ENCODE data around the gene FZD7.

FZD7 gene

DNA sequence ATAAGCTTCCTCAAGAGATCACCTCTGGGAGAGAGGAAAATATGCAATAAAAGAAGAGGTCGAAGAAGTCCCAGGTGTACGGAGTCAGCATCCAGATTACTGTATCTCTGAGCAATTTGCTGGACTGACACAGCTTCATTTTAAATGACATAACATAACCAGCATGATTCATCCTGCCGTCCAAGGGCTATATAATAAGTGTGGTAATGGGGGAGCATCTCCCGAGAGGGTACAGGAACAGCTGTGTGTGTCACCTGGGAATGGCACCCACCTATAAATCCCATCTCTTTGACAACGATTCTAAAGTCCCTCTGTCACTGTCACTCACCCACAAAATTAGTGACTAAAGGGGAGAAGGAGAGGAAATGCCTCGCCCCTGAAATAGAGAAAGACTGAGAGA is 19.3 kb upstream of the FZD7 start:
- DNase-seq (ENCODE audit: low spot score) = peak; percentile 31

DNA sequence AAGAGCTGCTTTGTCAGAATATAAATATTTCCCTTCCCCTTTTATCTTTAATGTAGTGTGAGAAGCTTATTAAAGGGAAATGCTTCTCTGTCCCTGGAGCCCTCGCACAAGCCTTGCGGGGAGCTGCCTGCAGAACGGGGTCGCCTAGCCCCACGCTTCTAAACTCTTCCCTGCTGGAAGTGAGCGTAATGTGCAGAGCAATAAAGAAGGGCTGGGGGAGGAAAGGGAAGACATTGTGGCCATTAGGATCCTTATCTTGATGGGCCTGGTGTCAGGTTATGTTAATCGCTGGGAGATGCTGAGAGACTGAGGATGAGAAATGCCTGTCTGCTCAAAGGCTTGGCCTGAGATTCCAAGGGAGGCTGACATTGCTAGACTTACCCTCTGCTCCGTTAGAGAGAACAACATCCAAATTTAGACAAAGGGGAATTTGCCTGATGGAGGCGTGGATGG is 18.9 kb upstream of the FZD7 start:
- no peak for DNase-seq (ENCODE audit: low spot score)

DNA sequence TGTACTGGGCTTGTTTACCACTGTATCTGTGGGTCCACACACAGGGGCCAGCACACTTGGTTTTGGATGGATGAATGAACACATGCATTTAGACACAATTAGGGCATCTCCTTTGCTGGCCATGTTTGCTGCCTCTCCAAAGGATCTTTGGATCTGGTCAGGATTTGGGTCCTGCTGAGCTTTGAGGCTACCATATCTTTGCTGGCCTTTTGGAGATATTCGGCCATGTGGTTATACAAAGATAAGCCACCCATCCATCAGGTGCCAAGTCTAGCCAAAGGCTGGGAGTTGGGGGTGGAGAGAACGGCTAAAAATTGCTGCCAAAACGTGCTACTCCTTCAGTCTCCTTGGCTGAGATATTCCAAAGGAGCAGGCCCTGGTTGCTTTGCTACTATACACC is 18.2 kb upstream of the FZD7 start:
- DNase-seq (ENCODE audit: low spot score) = no peak

DNA sequence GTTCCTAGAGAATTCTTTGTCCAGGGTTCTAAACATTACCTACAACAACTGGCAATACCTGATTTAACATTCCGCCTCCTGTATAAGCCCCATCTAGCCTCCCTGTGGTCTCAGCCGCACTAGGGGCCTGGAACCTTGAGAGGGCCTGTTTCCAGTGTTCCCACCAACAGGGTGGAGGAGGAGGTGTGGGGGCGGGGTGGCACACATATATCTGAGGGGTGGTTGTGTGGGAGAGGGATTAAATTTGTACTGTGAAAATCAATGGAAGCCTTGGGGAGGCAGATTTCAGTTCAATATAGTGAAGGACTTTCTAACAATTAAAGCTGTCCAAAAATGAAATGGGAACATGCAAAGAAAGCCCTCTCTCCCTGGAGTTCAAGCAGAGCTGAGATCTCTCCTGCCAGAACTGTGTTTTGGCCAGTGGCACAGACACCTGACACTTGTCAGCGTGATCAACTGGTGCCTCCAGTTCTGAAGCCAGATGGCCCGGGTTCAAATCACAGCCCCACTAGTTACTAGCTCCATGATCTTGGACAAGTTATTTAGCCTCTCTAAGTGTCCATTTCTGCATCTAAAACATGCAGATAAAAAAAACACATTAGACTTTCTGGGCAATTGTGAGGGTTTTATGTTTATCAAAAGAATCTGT is 17.0 kb upstream of the FZD7 start:
- no peak for DNase-seq (ENCODE audit: low spot score)

DNA sequence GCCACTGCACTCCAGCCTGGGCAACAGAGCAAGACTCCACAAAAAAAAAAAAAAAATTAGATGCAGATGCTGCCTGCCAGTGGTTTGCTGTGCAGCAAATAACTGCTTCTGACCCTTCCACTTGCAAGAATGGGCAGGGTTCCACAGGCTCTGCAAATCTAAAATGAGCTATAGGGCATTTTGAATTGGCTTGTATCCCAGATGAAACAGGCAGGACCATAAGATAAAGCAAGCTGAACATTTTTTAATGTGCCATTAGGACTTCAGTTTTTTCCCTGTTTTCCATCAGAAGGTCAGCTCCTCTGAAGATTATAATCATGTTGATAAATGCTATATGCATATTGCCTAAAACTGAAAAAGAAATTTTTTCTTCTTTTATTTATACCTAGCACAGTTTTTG is 15.7 kb upstream of the FZD7 start:
- no peak for DNase-seq (ENCODE audit: low spot score)

DNA sequence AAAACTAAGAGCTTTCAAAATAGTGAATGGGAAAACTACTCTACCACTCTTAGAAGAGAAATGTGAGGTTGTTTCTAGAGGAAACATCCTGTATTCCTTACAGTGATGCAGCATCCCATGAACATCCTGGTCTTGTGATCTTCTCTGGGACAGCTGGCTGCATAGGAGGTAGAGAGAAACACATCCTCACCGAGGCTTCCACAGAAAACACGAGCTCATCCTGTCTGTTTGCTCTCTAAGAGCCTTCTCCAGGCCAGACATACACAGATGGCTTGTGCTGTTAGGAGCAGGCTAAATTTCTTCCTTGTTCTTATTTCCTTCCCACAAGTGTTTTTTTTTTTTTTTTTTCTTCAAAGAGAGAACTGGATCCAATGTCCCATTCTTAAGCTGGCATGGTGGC is 14.7 kb upstream of the FZD7 start:
- no peak for DNase-seq (ENCODE audit: low spot score)

DNA sequence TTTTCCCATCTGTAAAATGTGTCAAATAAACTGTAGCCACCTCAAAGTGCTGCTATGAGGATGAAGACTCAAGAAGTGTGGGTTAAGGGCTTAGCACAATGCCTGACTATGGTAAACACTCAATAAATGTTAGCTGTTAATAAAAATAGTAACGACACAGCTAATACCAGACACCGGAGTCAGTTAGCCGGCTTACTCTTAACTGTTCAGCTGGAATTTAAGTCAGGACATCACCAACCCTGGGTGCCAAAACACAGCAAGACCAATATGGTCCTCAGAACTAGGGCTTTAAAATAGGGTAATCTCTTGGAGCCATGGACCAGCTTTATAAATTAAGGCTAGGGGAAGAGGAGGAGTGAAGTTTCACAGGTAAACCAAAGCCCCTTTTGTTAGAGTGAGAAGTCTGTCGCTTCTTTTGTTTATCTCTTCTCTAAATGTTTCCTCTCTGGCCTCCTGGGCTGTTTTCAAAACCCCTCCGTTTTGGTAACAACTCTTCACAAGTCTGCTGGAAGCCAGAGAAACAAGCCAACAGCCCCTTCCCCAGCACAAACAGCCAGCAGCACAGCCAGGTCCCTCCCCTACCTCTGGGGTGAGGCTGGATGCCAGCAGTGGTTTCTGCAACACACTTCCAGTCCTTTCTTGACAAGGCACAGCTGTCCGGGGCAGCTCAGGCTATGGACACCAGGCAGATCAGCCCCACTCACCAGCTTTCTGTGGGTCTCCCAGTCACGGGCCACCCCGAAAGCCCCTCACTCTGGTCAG is 13.8 kb upstream of the FZD7 start:
- DNase-seq (ENCODE audit: low spot score) = no peak

DNA sequence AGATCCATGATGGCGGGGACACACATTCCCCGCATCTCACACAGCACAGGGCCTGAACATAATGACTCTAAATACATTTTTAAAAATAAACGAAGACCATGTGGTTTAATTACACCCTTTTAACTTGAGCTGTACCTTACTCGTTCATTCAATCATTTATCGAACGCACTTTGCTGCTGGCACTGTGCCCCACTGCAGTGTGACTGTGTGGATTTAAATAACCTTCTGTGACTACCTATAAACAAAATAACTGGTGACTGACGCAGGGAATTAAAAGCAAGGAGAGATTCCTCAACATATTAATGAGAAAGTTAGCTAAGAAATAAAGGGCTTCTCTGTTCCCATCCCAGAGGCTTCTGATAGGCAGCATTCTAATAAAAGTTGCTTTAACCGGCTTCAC is 10.9 kb upstream of the FZD7 start:
- no peak for DNase-seq (ENCODE audit: low spot score)

DNA sequence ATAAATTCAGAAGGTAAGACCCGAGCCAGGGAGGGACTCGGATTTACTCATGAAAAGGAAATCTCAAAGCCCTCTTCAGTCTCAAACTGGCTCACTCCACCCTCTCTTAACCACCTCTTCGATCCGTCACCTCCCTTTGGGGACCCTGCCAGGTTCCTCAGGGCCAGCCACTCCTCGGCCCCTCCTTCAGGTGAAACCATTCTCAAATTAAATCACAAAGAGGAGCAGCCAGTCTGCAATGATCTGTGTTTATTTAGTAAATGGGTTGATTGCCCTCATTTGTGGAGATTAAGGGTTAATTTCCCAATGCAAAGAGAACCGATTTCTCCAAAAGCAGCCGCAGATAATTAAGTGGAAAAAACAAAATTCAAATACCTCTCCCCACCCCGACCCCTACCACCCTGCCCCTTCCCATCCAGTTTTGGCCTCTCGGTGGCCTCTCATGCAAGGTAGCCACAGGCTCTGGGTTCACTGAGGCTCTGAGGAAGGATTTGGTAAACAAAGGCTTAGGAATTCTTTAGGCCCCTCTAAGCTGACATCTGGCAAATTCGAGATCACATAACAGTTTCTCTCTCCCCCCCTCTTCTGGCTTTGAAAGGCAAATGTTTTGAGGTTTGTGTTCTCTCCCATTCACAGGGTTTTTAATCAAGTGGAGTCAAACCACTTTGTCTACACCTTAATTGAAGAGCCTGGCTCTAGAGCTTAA is 10.3 kb upstream of the FZD7 start:
- no peak for DNase-seq (ENCODE audit: low spot score)

DNA sequence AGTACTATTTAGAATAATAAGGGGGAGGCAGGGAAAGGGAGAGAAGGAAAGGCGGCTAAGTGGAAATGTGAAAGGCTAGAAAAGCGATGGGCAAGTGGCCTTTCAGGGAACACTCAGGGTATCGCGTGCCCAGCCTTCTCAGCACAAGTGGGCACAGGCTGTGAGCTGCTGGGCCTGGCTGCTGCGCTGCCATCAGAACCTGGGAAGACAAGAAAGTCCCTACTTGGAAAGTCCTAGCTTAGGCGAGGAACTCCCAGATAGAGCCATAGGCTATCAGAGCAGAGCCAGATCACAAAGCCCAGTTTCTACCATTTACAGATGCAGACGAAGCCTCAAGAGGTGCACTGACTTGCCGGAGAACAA is 9.8 kb upstream of the FZD7 start:
- DNase-seq (ENCODE audit: low spot score) = no peak

DNA sequence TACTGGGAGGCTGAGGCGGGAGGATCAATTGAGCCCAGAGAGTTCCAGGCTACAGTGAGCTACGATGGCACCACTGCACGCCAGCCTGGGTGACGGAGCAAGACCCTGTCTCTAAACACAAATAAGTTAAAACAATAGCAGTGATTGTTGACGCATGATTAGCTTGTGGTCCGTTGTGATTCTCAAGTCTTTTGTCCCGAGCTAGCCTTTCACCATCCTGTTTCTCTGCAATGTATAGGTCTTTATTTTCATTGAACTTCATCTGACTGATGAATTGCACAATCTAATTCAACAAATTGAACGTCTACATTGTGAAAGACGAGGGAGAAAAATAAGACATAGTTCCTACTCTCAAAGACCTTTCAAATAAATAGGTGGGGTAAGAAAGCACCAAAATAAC is 8.8 kb upstream of the FZD7 start:
- DNase-seq (ENCODE audit: low spot score) = no peak

DNA sequence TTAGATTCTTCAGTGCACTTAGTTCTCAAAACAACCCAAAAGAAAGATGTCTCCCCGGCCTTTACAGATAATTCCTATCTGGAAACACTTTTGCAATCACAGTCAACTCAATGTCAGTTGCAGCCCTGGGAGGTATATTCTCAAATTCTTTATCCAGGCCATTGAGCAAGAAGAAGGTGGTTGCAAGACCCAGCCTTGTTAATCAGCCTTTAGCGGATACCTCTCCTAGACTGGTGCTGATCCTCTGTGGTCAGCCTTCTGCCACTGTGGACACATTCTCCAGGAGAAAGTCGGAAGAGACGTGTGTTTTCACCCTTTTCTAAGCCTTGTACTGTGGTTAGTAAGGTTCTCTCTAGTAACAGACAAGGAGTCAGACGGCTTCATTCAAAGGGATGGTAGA is 7.8 kb upstream of the FZD7 start:
- DNase-seq (ENCODE audit: low spot score) = no peak

DNA sequence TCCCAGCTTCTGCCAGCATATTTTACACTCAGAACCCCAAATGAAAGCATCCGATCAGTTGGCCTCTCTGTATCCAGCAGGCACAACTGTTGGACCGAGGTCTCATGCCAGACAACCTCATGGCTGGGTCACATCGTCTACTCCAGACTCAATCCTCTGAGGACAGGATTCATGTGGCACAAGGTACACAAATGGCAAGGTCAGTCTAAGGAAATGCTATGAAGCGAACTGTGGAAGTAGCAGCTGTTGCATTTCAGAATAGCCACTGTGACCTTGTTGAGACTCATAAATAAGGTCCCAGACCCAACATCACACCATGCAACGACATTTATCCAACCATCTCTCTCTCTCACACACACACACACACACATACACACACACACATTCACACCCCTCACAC is 7.1 kb upstream of the FZD7 start:
- no peak for DNase-seq (ENCODE audit: low spot score)

DNA sequence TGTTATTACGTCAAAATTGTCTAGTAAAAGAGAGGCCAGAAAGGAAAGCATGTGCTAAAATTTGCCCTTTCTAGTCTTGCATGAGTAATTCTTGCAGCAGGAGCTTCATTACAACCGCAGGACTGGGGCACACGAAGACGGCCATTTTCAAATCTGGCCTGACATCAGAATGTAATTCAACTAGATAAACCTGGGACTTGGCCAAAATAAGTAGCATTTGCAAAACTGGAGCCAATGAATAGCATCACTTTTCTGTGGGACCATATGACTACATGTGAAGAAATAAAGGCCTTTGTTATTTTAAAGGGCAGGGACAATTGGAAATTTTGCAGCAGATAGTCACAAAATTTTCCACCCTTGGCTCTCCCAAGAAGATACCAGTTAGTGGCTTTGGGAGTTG is 3.0 kb upstream of the FZD7 start:
- no peak for DNase-seq (ENCODE audit: low spot score)

DNA sequence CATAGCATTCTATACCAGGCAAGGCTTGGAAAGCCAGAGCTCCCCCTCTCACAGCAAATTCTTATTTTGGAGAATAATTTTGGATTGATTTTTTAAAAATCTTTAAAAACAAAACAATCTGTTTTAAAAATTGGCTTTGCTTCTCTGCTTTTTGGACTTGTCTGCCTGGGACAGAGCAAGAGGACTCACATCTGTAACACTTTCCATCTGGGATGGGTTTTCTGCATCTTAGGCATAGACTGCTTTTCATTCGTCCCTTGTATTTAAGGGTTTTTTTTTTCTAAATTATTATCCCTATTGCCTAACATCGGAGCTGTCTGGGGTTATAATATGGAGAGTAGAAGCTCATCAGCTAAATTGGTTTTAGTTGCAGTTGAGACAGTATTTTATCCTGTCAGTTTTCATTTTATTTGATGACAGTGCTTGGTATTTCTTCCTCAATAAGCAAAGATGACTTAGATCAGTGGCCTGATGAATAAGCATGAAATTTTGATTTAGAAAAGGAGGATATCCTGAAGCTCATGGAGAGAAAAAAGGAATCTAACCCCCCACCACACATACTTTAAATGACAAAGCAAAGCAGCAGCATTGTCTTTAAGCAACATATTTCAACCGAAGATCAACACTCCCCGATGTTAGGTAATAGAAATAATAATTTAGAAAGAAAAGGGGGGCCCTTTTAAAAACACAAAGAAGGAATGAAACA is 2.3 kb upstream of the FZD7 start:
- DNase-seq (ENCODE audit: low spot score) = no peak

DNA sequence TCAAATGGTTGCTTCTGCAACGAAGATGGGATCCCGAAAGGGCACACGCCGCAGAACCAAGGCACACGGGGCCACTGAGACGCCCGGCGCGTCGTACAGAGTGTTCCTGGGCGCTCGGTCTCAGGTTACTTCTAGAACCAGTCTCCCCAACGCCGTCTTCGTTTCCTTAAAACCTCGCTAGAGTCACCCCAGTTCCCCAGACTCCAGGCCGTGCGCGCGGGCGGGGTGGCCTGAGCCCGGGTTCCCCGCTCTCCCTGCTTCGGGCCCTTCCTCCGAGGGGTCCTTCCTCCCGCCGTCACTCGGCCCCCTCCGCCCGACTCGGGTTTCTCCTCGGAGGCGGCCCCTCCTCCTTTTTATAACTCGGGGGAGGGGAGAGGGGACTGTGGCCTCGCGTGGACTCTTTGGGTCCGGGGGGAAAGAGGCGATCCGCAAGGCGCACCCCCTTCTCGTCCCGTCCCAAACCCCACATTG is 774 bp upstream of the FZD7 start:
- peak; percentile 56 for DNase-seq (ENCODE audit: low spot score)

DNA sequence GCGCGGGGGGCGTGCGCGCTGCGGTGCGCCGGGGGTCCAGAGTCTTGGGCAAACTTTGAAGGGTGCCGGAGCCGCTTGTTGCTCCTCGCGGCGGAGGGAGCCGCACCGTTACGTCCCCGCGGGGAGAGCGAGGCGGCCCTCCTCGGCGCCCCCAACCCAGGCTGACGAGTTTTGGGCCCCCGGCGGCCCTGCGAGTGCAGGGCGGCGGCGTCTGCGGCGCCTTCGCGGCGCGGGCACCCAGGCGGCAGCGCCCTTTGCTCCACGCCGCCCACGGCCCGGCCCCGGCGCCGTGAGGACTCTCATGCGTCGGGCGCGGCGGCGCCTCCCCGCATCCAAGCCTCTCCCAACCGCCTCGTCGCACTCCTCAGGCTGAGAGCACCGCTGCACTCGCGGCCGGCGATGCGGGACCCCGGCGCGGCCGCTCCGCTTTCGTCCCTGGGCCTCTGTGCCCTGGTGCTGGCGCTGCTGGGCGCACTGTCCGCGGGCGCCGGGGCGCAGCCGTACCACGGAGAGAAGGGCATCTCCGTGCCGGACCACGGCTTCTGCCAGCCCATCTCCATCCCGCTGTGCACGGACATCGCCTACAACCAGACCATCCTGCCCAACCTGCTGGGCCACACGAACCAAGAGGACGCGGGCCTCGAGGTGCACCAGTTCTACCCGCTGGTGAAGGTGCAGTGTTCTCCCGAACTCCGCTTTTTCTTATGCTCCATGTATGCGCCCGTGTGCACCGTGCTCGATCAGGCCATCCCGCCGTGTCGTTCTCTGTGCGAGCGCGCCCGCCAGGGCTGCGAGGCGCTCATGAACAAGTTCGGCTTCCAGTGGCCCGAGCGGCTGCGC is 814 bp downstream of the FZD7 start:
- no peak for DNase-seq (ENCODE audit: low spot score)

DNA sequence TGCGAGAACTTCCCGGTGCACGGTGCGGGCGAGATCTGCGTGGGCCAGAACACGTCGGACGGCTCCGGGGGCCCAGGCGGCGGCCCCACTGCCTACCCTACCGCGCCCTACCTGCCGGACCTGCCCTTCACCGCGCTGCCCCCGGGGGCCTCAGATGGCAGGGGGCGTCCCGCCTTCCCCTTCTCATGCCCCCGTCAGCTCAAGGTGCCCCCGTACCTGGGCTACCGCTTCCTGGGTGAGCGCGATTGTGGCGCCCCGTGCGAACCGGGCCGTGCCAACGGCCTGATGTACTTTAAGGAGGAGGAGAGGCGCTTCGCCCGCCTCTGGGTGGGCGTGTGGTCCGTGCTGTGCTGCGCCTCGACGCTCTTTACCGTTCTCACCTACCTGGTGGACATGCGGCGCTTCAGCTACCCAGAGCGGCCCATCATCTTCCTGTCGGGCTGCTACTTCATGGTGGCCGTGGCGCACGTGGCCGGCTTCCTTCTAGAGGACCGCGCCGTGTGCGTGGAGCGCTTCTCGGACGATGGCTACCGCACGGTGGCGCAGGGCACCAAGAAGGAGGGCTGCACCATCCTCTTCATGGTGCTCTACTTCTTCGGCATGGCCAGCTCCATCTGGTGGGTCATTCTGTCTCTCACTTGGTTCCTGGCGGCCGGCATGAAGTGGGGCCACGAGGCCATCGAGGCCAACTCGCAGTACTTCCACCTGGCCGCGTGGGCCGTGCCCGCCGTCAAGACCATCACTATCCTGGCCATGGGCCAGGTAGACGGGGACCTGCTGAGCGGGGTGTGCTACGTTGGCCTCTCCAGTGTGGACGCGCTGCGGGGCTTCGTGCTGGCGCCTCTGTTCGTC is 1.7 kb downstream of the FZD7 start:
- no peak for DNase-seq (ENCODE audit: low spot score)

DNA sequence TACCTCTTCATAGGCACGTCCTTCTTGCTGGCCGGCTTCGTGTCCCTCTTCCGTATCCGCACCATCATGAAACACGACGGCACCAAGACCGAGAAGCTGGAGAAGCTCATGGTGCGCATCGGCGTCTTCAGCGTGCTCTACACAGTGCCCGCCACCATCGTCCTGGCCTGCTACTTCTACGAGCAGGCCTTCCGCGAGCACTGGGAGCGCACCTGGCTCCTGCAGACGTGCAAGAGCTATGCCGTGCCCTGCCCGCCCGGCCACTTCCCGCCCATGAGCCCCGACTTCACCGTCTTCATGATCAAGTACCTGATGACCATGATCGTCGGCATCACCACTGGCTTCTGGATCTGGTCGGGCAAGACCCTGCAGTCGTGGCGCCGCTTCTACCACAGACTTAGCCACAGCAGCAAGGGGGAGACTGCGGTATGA is 2.3 kb downstream of the FZD7 start:
- no peak for DNase-seq (ENCODE audit: low spot score)

DNA sequence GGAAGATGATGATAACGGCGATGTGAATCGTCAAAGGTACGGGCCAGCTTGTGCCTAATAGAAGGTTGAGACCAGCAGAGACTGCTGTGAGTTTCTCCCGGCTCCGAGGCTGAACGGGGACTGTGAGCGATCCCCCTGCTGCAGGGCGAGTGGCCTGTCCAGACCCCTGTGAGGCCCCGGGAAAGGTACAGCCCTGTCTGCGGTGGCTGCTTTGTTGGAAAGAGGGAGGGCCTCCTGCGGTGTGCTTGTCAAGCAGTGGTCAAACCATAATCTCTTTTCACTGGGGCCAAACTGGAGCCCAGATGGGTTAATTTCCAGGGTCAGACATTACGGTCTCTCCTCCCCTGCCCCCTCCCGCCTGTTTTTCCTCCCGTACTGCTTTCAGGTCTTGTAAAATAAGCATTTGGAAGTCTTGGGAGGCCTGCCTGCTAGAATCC is 3.0 kb downstream of the FZD7 start:
- DNase-seq (ENCODE audit: low spot score) = no peak

DNA sequence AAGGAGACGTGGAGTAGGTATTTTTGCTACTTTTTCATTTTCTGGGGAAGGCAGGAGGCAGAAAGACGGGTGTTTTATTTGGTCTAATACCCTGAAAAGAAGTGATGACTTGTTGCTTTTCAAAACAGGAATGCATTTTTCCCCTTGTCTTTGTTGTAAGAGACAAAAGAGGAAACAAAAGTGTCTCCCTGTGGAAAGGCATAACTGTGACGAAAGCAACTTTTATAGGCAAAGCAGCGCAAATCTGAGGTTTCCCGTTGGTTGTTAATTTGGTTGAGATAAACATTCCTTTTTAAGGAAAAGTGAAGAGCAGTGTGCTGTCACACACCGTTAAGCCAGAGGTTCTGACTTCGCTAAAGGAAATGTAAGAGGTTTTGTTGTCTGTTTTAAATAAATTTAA is 3.4 kb downstream of the FZD7 start:
- DNase-seq (ENCODE audit: low spot score) = no peak
